Heart left ventricle (tissue), 16 donors: ENCODE data around the gene LLGL2. TPM values are rescaled to one million over a fixed set of nuclear protein-coding genes. Genes with fewer than 3 reads are reported as not detected.
A peak's percentile ranks its signal among the peaks of the same experiment; 100 is the strongest.

Source experiments
- ATAC-seq, 4 donors: fragments of 200-7000 bp; cut with Tn5 transposase; one replicate each; pipeline ENCODE4 v1.9.1; 2020 to 2022; ENCODE audit warnings: moderate library complexity in 4 of 4, mild to moderate bottlenecking in 3 of 4, moderate number of reproducible peaks in 1 of 4
- DNase-seq, 5 donors: peaks; one replicate each; pipeline ENCODE4 v3.0.0-alpha.2; 2020
- H3K27ac ChIP-seq, 12 donors: fragments of 200-600 bp; sonication (generic) in 4 of 12; one replicate each; pipeline versions ENCODE4 v1.5.0 to v1.8.0; 2016 to 2022; ENCODE audit warnings: mild to moderate bottlenecking in 2 of 12
- H3K27me3 ChIP-seq, 9 donors: fragments of 200-600 bp; sonication (generic) in 2 of 9; one replicate each; pipeline versions ENCODE4 v1.5.1 to v1.8.0; 2016 to 2022; ENCODE audit warnings: mild to moderate bottlenecking in 3 of 9
- H3K36me3 ChIP-seq, 9 donors: fragments of 200-600 bp; sonication (generic) in 2 of 9; one replicate each; pipeline versions ENCODE4 v1.5.0 to v1.8.0; 2018 to 2022; ENCODE audit warnings: mild to moderate bottlenecking in 2 of 9
- H3K4me1 ChIP-seq, 12 donors: fragments of 200-600 bp; sonication (generic) in 4 of 12; one replicate each; pipeline versions ENCODE4 v1.5.0 to v1.8.0; 2016 to 2022; ENCODE audit warnings: mild to moderate bottlenecking in 3 of 12
- H3K4me3 ChIP-seq, 12 donors: fragments of 200-600 bp; sonication (generic) in 4 of 12; one replicate each; pipeline versions ENCODE4 v1.5.0 to v1.8.0; 2017 to 2022; ENCODE audit warnings: mild to moderate bottlenecking in 9 of 12, moderate library complexity in 4 of 12
- H3K9me3 ChIP-seq, 12 donors: fragments of 200-600 bp; sonication (generic) in 4 of 12; one replicate each; pipeline versions ENCODE4 v1.5.0 to v1.8.0; 2016 to 2022; ENCODE audit warnings: mild to moderate bottlenecking in 1 of 12
- POLR2A ChIP-seq, 2 donors: fragments of 450-650 bp; IDR thresholded peaks; one replicate each; pipeline ENCODE4 v1.6.1; 2017; ENCODE audit warnings: antibody characterized with exemption in 2 of 2, mild to moderate bottlenecking in 2 of 2, moderate library complexity in 2 of 2
- WGBS, 4 donors: extraction: QIAGEN DNeasy Blood & Tissue Kit in 2 of 4; methylation state at CpG; one replicate each; pipeline versions ENCODE4 v1.1.5 to v1.1.7; 2013 to 2018; 5-methylcytosine and 5-hydroxymethylcytosine counted together
- intact Hi-C, 10 donors: fragments of 100-400 bp; cut with DNase I; formaldehyde crosslinking; loops; one replicate each; pipeline versions ENCODE4 v1.11.1 to v1.14.2; 2022
- polyA plus RNA-seq, 2 donors: library from polyadenylated mRNA; stranded (reverse); fragments of 200-250 nt; gene quantifications; one replicate each; pipeline ENCODE4 v1.2.3, GENCODE V29; 2013
- total RNA-seq, 9 donors: library from RNA; depleted of rRNA in 2 of 9; stranded (reverse); fragments of >200 nt in 2 of 9; fragmentation: NEBNext Ultra II Directional in 3 of 9; extraction: Animal tissue kit (Norgen Biotek cat#: 25700) in 3 of 9; gene quantifications; one replicate each; pipeline versions ENCODE4 v1.1.0 to v1.2.4, GENCODE V29; 2016 to 2023
- TF ChIP-seq, protein P1 (sequence below), 12 donors: fragments of 200-600 bp; sonication (generic) in 4 of 12; IDR thresholded peaks; one replicate each; pipeline versions ENCODE4 v1.5.0 to v1.8.0; 2018 to 2022; ENCODE audit warnings: antibody characterized with exemption in 12 of 12, mild to moderate bottlenecking in 5 of 12
- donor health status: ischemic (EF 13 %, LVEDD 7.1; RV severe dilation, severe dysfunction).
- donor health status: healthy with polysubstance abuse.
- donor health status: DM: no; HTN: yes; CAD: no.
- donor health status: DM: no; HTN: no; CAD: no.
- donor health status: ischemic (EF 25% LVEDD 6.9; RV normal size, moderate dysfunction).
- donor health status: ischemic (EF 25% LVEDD 5.7; RV mildly dilated, moderate dysfunction).
- donor health status: healthy.
- donor health status: DM: yes; HTN: yes; CAD: no.
- donor health status: ischemic (EF 35%, LVEDD 5.7; RV mildly dilated, moderate dysfunction).
- donor health status: nonischemic (EF 11% LVEDD 7.7; RV severe dilation, severe dysfunction).
- donor health status: DM: yes; HTN: yes; CAD: no.
- donor health status: PGD.
- donor health status: ischemic (EF 29% LVEDD 5.4; RV normal size, mild dysfunction).
- donor health status: nonischemic (EF 23%, LVEDD 6.1; RV moderate dilation, normal function).

The LLGL2 gene
- total and polyA plus RNA-seq, 11 donors = 1.8 to 8.1 (median 3.6) TPM

DNA sequence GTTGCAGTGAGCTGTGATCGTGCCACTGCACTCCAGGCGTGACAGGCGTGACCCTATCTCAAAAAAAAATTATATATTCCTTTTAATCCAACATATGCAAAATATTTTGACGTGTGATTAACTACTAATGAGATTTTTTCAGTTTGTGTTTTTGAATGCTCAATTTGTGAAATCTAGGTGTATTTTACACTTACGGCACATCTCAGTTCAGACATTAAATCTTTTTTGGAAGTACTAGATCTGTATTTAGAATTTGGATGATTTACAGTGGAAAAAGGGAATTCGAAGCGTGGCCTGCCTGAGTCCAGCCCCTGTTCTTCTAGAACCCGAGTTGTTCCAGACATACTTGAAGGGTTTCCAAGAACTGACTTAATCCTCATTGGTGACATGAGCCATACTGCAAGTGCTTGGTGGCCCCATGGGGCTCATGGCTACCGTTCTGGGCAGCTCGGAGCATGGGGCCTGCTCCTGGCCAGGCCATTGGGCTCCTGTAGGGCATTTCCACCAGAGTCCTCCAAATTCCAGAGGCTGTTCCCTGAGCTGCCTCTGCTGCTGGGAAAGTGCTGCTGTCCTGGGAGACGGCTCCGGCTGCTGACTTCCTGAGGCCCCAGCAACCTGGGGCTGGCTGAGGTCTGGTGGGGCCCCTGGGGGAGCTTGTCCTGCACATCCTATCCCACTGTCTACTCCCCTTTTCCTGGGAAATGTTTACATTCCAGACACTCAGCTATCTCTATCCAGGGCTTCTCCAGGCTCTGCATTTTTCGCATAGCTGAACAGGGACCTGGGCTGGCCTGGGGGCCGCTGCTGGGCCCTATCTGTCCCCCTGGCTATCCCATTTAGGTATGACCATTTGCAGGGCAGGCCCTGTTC is 27.2 kb downstream of the LLGL2 start:
- ATAC-seq (peak in 1 of 4 donors; percentile 24), DNase-seq (no peak)
- H3K4me1 ChIP-seq = peaks cover 0 to 6% (median 0%) of the 10 kb centered on the region in 12 donors
- H3K9me3 ChIP-seq = no peaks in the 10 kb centered on the region
- no peaks in the 10 kb centered on the region for H3K27me3 ChIP-seq
- H3K27ac ChIP-seq = no peak overlapping the region
- intact Hi-C loops = no loop called here
- H3K36me3 ChIP-seq = no peaks in the 10 kb centered on the region
- H3K4me3 ChIP-seq = no peak overlapping the region
- 67 to 84% (median 69%) methylated on average over 14 of the region's 14 CpGs for WGBS, 4 donors
- no peak for TF ChIP-seq POLR2A (IDR thresholded peaks at IDR 0.05)
- TF ChIP-seq, protein P1, sequence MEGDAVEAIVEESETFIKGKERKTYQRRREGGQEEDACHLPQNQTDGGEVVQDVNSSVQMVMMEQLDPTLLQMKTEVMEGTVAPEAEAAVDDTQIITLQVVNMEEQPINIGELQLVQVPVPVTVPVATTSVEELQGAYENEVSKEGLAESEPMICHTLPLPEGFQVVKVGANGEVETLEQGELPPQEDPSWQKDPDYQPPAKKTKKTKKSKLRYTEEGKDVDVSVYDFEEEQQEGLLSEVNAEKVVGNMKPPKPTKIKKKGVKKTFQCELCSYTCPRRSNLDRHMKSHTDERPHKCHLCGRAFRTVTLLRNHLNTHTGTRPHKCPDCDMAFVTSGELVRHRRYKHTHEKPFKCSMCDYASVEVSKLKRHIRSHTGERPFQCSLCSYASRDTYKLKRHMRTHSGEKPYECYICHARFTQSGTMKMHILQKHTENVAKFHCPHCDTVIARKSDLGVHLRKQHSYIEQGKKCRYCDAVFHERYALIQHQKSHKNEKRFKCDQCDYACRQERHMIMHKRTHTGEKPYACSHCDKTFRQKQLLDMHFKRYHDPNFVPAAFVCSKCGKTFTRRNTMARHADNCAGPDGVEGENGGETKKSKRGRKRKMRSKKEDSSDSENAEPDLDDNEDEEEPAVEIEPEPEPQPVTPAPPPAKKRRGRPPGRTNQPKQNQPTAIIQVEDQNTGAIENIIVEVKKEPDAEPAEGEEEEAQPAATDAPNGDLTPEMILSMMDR (IDR thresholded peaks at IDR 0.05) = no peak

DNA sequence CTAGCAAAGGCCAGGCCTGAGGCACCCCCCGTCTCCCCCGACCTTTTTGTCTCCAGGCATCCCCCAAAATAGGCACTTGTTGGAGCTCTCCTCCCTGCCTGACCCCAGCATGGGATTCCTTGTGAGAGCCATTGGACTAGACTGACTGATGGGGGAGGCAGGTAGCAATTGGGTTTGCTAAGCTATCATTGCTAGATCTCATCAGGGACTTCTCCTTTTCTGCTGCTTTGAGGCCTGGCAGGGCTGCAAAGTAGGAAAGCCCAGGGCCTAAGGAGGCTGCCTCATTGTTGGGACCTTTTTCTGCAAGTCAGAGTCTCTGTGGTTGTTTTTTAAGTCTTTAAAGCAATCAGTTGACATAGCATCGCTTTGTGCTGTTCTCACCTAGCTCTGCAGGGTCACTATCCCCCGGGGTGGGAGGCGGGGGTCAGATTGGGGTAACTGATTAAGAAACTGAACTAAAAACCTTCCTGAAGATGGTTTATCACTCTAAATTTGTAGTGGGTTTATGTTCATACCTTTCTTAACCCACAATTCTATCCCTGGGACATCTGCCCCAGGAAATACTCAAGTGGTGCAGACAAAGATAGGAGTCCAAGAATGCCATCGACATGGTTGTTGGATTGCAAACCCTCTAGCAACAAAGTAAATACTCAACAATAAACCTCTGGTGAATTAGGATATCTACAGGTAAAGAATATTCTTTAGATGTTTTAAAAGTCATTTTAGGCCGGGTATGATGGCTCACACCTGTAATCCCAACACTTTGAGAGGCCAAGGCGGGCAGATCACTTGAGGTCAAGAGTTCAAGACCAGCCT is 28.0 kb downstream of the LLGL2 start:
- Histone ChIP-seq H3K27me3 (no peaks in the 10 kb centered on the region), H3K36me3 (no peaks in the 10 kb centered on the region), H3K9me3 (no peaks in the 10 kb centered on the region), H3K4me3 (no peak overlapping the region), H3K4me1 (peaks cover 0 to 6% (median 0%) of the 10 kb centered on the region in 12 donors), H3K27ac (no peak overlapping the region)
- intact Hi-C loops = no loop called here
- TF ChIP-seq POLR2A (IDR thresholded peaks at IDR 0.05) = no peak
- TF ChIP-seq, protein P1 (IDR thresholded peaks at IDR 0.05) = no peak
- WGBS, 4 donors = 69 to 79% (median 75%) methylated on average over 8 of the region's 8 CpGs
- no peak for ATAC-seq
- no peak for DNase-seq

DNA sequence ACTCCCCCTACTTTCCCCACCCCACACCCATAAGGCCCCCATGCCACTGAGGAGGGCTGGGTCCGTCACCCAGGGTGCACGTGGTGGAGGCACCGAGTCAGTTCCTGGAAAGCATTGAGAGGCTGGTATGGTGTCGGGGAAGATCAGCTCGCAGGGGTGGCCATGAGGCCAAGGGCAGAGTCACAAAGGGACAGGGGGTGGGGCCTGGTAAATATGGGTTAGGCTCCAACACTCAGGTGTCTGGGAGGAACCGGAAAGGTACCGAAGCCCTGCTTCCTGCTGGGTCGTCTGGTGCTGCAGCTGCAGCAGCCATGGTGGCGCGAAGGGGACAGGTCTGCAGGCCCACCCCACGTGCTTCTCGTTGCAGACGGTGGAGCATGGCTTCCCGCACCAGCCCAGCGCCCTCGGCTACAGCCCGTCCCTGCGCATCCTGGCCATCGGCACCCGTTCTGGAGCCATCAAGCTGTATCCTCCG is 30.2 kb downstream of the LLGL2 start:
- no peak for TF ChIP-seq POLR2A (IDR thresholded peaks at IDR 0.05)
- TF ChIP-seq, protein P1 (IDR thresholded peaks at IDR 0.05) = no peak
- DNase-seq (no peak), ATAC-seq (peak in 1 of 4 donors; percentile 29)
- Histone ChIP-seq H3K4me1 (peaks cover 0 to 6% (median 0%) of the 10 kb centered on the region in 12 donors), H3K27me3 (no peaks in the 10 kb centered on the region), H3K9me3 (no peaks in the 10 kb centered on the region), H3K27ac (no peak overlapping the region), H3K36me3 (no peaks in the 10 kb centered on the region), H3K4me3 (no peak overlapping the region)
- intact Hi-C loops = no loop called here
- 90 to 96% (median 93%) methylated on average over 18 to 21 of the region's 21 CpGs for WGBS, 4 donors
